K562 treated with DMSO at 1 percent for 24 hours (cell line): ENCODE data around the gene PTPA. TPM values are rescaled to one million over a fixed set of nuclear protein-coding genes. Genes with fewer than 3 reads are reported as not detected.

Experiments used
- total RNA-seq: library from RNA; unstranded; fragments of 300-600 nt; gene quantifications from 2 replicates; pipeline ENCODE4 v1.2.3, GENCODE V29; 2022; ENCODE audit warnings: low read depth; ENCODE audit not compliant: insufficient read depth

The PTPA gene
- 131 and 137 TPM in 2 replicates for total RNA-seq

GRCh38 chr9:129110740-129111527, at the start of gene PTPA, which contains the start of gene CRAT:
Gene PTPA, plus strand, starts transcription at chr9:129111415. Its CDS starts 186 bp downstream, at chr9:129111601.
Gene CRAT, minus strand, starts transcription at chr9:129110793. Its CDS starts 284 bp downstream, at chr9:129110509.

GRCh38 chr9:129080601-129081387, 30.4 kb upstream of the PTPA start, which contains the start of gene DOLPP1:
Gene DOLPP1, plus strand, starts transcription at chr9:129081111. Its CDS starts 21 bp downstream, at chr9:129081132.

GRCh38 chr9:129177791-129178567, 66.8 kb downstream of the PTPA start, which contains the start of gene IER5L:
Gene IER5L, minus strand, starts transcription at chr9:129178261. Its CDS starts 209 bp downstream, at chr9:129178052.

Other genes starting within 250 kb of the PTPA start
- 18.6 and 23.8 TPM in 2 replicates for gene KYAT1, start 229.5 kb upstream of the PTPA start, total RNA-seq
- gene LRRC8A, start 229.3 kb upstream of the PTPA start, total RNA-seq = 41.7 and 44.5 TPM in 2 replicates
- 0.73 and 0.95 TPM in 2 replicates for gene PHYHD1, start 190.4 kb upstream of the PTPA start, total RNA-seq
- 21.9 and 23.8 TPM in 2 replicates for gene DOLK, start 163.8 kb upstream of the PTPA start, total RNA-seq
- gene NUP188, start 163.7 kb upstream of the PTPA start, total RNA-seq = 63.9 and 64.0 TPM in 2 replicates
- 78.8 and 86.0 TPM in 2 replicates for gene SH3GLB2, start 83.1 kb upstream of the PTPA start, total RNA-seq
- 26.6 and 38.2 TPM in 2 replicates for gene MIGA2, start 74.8 kb upstream of the PTPA start, total RNA-seq
- gene DOLPP1, start 30.3 kb upstream of the PTPA start, total RNA-seq = 22.2 and 23.3 TPM in 2 replicates
- 35.0 and 37.3 TPM in 2 replicates for gene CRAT, start 622 bp upstream of the PTPA start, total RNA-seq
- gene IER5L, start 66.8 kb downstream of the PTPA start, total RNA-seq = 11.0 and 12.0 TPM in 2 replicates